ENCODE measurements around the gene PER3.
"Not testable (repeated sequence)": the region's sequence is repeated elsewhere in the genome, so short reads cannot be mapped to it uniquely, and the experiment has no call there.

GRCh38 chr1:7791027-7791426 lies 6.9 kb downstream of the PER3 start:
- TF ChIP-seq CTCF, POLR2A (IDR thresholded peaks at IDR 0.05): not testable (repeated sequence)

Data from right lobe of liver (tissue), 4 donors.